SK-N-SH treated with all-trans-retinoic acid at 6 μM for 48 hours (cell line): Measurements from ENCODE around the gene PLA2R1.

Source experiments
- ATAC-seq: fragments of 200-7000 bp; cut with Tn5 transposase; 3 replicates; pipeline ENCODE4 v1.9.1; 2020; ENCODE audit warnings: mild to moderate bottlenecking, moderate library complexity
- ARNTL ChIP-seq: fragments of 450-650 bp; formaldehyde crosslinking; IDR thresholded peaks from 2 replicates; pipeline ENCODE4 v1.5.0; 2020; ENCODE audit warnings: low read depth, mild to moderate bottlenecking, moderate library complexity, borderline replicate concordance
- BACH2 ChIP-seq: fragments of 250-450 bp; sonication (Bioruptor Pico); IDR thresholded peaks from 2 replicates; pipeline ENCODE4 v1.9.0; 2021; ENCODE audit warnings: mild to moderate bottlenecking, borderline replicate concordance
- CSDC2 ChIP-seq: fragments of 250-450 bp; sonication (Bioruptor Pico); IDR thresholded peaks from 2 replicates; pipeline ENCODE4 v1.5.0; 2020; ENCODE audit warnings: mild to moderate bottlenecking, moderate library complexity
- CSRNP3 ChIP-seq: fragments of 250-450 bp; sonication (Bioruptor Pico); IDR thresholded peaks from 2 replicates; pipeline ENCODE4 v1.5.1; 2021; ENCODE audit warnings: mild to moderate bottlenecking, moderate library complexity
- ESRRG ChIP-seq: fragments of 250-450 bp; sonication (Bioruptor Pico); IDR thresholded peaks from 2 replicates; pipeline ENCODE4 v1.6.1; 2021; ENCODE audit warnings: mild to moderate bottlenecking
- GLIS3 ChIP-seq: fragments of 250-450 bp; sonication (Bioruptor Pico); IDR thresholded peaks from 2 replicates; pipeline ENCODE4 v1.5.0; 2020; ENCODE audit warnings: mild to moderate bottlenecking, moderate library complexity
- ISL1 ChIP-seq: fragments of 250-450 bp; sonication (Bioruptor Pico); IDR thresholded peaks from 2 replicates; pipeline ENCODE4 v2.1.2; 2022; ENCODE audit warnings: mild to moderate bottlenecking, moderate library complexity
- OSR1 ChIP-seq: fragments of 250-450 bp; sonication (Bioruptor Pico); IDR thresholded peaks from 2 replicates; pipeline ENCODE4 v1.8.0; 2022; ENCODE audit warnings: moderate library complexity, mild to moderate bottlenecking, inconsistent platforms
- PATZ1 ChIP-seq: fragments of 250-450 bp; sonication (Bioruptor Pico); IDR thresholded peaks from 2 replicates; pipeline ENCODE4 v1.8.0; 2020; ENCODE audit warnings: mild to moderate bottlenecking, moderate library complexity, borderline replicate concordance
- PPARA ChIP-seq: fragments of 250-450 bp; sonication (Bioruptor Pico); IDR thresholded peaks from 2 replicates; pipeline ENCODE4 v1.5.0; 2020; ENCODE audit warnings: mild to moderate bottlenecking, borderline replicate concordance
- RARB ChIP-seq: fragments of 250-450 bp; sonication (Bioruptor Pico); IDR thresholded peaks from 2 replicates; pipeline ENCODE4 v1.8.0; 2021; ENCODE audit warnings: mild to moderate bottlenecking, moderate library complexity
- SNAI2 ChIP-seq: fragments of 250-450 bp; sonication (Bioruptor Pico); IDR thresholded peaks from 2 replicates; pipeline ENCODE4 v1.5.0; 2020; ENCODE audit warnings: mild to moderate bottlenecking, moderate library complexity
- TCF4 ChIP-seq: fragments of 250-450 bp; sonication (Bioruptor Pico); IDR thresholded peaks from 2 replicates; pipeline ENCODE4 v1.8.0; 2021; ENCODE audit warnings: mild to moderate bottlenecking, moderate library complexity, borderline replicate concordance
- TOX ChIP-seq: fragments of 250-450 bp; sonication (Bioruptor Pico); IDR thresholded peaks from 2 replicates; pipeline ENCODE4 v1.8.0; 2021; ENCODE audit warnings: mild to moderate bottlenecking, moderate library complexity, borderline replicate concordance
- ZC3H10 ChIP-seq: fragments of 250-450 bp; sonication (Bioruptor Pico); IDR thresholded peaks from 2 replicates; pipeline ENCODE4 v1.5.1; 2021; ENCODE audit warnings: mild to moderate bottlenecking, moderate library complexity
- ZFP3 ChIP-seq: fragments of 250-450 bp; sonication (Bioruptor Pico); IDR thresholded peaks from 2 replicates; pipeline ENCODE4 v1.5.0; 2020; ENCODE audit warnings: mild to moderate bottlenecking, moderate library complexity
- ZFP30 ChIP-seq: fragments of 450-650 bp; formaldehyde crosslinking; IDR thresholded peaks from 2 replicates; pipeline ENCODE4 v1.5.0; 2022; ENCODE audit warnings: mild to moderate bottlenecking, moderate library complexity
- ZNF565 ChIP-seq: fragments of 450-650 bp; formaldehyde crosslinking; conservative IDR thresholded peaks from 2 replicates; pipeline ENCODE4 v1.5.0; 2020; ENCODE audit warnings: low read depth, mild to moderate bottlenecking, moderate library complexity
- ZNF70 ChIP-seq: fragments of 450-650 bp; formaldehyde crosslinking; IDR thresholded peaks from 2 replicates; pipeline ENCODE4 v1.5.0; 2020; ENCODE audit warnings: mild to moderate bottlenecking, moderate library complexity
- ZNF8 ChIP-seq: fragments of 450-650 bp; formaldehyde crosslinking; IDR thresholded peaks from 2 replicates; pipeline ENCODE4 v1.5.0; 2020; ENCODE audit warnings: mild to moderate bottlenecking, moderate library complexity
- TF ChIP-seq, protein P1 (sequence below): fragments of 250-450 bp; sonication (Bioruptor Pico); IDR thresholded peaks from 2 replicates; pipeline ENCODE4 v1.5.1; 2020; ENCODE audit warnings: low read depth, mild to moderate bottlenecking, moderate library complexity
- TF ChIP-seq, protein P2 (sequence below): fragments of 250-450 bp; sonication (Bioruptor Pico); IDR thresholded peaks from 2 replicates; pipeline ENCODE4 v1.5.0; 2020; ENCODE audit warnings: mild to moderate bottlenecking, moderate library complexity

PLA2R1 gene

DNA sequence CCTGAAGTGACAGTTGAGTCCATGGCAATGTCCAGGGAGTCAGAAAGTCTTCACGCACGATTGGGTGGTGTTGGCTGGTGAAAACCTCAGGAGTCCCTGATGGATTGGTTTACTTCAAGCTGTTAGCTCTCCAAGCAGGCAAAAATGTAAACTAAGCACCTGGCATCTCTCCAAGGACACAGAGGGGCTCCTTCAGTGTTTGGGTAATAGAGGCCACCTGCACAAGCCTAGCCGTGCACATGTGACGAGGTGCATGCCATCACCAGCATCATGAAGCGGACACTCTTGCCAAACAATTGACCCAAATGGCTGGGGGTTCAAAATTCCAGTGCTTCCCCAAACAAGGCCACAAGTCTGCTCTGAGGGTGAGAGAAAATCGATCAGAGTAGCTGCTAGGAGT is 159.7 kb downstream of the PLA2R1 start (continued):
- TF ChIP-seq ZFP30 (no peak), BACH2 (CRISPR knock-in tag) (no peak)

DNA sequence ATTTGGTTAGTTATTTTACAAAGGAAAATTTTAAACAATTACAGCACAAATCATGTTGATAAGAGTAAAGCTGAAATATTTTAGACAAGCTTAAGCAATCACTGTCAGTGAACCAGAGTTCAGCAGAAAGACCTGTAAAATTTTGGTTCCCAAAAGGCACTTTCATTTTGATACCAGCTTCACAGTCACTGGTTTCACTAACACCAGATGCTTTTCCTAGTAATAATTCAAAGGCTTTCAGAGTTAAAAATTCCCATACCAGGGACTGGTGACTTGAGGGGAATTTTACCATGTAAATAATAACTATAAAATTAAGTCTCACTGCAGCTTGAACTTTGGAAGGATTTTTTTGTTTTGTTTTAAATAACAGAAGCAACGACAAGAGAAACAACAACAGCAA is 162.1 kb downstream of the PLA2R1 start:
- no peak for ATAC-seq
- TF ChIP-seq ZC3H10, result no peak
- TF ChIP-seq CSRNP3, result no peak
- no peak for TF ChIP-seq ZFP3 (CRISPR knock-in tag)
- no peak for TF ChIP-seq ESRRG (CRISPR knock-in tag)
- TF ChIP-seq PATZ1, result no peak
- no peak for TF ChIP-seq OSR1 (CRISPR knock-in tag)
- TF ChIP-seq ISL1, result peak; percentile 34; the same call in 1 of the 2 replicates
- no peak for TF ChIP-seq GLIS3 (CRISPR knock-in tag)
- no peak for TF ChIP-seq TOX (CRISPR knock-in tag)

DNA sequence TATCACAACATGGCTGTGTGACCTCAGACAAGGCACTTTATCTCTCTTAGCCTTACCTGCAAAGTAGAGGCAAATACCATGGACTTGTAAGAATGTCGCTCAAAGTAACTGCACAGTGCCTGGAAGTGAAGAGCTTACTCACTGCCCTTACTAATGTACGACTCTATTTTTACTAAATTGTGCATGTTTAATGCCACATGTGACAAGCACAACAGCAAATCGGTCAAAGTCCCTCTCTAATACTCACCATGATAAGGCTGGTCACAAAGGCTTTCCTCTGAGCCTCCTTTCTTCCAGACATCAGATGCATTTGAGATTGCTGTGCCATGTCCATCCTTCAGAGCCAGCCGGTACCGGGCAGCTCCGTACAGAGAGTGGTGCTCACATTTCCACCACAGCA is 164.0 kb downstream of the PLA2R1 start:
- TF ChIP-seq ZFP30 (no peak), OSR1 (CRISPR knock-in tag) (no peak), ARNTL (CRISPR knock-in tag) (no peak), GLIS3 (CRISPR knock-in tag) (no peak), CSRNP3 (no peak), ZNF70 (CRISPR knock-in tag) (no peak), RARB (CRISPR knock-in tag) (no peak), ESRRG (CRISPR knock-in tag) (no peak), SNAI2 (CRISPR knock-in tag) (no peak), ZNF8 (CRISPR knock-in tag) (no peak), CSDC2 (CRISPR knock-in tag) (no peak), ZC3H10 (no peak), ISL1 (no peak), TOX (CRISPR knock-in tag) (no peak), TCF4 (no peak), ZNF565 (no peak)
- TF ChIP-seq, protein P1, sequence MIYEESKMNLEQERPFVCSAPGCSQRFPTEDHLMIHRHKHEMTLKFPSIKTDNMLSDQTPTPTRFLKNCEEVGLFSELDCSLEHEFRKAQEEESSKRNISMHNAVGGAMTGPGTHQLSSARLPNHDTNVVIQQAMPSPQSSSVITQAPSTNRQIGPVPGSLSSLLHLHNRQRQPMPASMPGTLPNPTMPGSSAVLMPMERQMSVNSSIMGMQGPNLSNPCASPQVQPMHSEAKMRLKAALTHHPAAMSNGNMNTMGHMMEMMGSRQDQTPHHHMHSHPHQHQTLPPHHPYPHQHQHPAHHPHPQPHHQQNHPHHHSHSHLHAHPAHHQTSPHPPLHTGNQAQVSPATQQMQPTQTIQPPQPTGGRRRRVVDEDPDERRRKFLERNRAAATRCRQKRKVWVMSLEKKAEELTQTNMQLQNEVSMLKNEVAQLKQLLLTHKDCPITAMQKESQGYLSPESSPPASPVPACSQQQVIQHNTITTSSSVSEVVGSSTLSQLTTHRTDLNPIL (CRISPR knock-in tag), result no peak
- ATAC-seq, result no peak

GRCh38 chr2:159897720-159898119 is 164.7 kb downstream of the PLA2R1 start:
- TF ChIP-seq, protein P2, sequence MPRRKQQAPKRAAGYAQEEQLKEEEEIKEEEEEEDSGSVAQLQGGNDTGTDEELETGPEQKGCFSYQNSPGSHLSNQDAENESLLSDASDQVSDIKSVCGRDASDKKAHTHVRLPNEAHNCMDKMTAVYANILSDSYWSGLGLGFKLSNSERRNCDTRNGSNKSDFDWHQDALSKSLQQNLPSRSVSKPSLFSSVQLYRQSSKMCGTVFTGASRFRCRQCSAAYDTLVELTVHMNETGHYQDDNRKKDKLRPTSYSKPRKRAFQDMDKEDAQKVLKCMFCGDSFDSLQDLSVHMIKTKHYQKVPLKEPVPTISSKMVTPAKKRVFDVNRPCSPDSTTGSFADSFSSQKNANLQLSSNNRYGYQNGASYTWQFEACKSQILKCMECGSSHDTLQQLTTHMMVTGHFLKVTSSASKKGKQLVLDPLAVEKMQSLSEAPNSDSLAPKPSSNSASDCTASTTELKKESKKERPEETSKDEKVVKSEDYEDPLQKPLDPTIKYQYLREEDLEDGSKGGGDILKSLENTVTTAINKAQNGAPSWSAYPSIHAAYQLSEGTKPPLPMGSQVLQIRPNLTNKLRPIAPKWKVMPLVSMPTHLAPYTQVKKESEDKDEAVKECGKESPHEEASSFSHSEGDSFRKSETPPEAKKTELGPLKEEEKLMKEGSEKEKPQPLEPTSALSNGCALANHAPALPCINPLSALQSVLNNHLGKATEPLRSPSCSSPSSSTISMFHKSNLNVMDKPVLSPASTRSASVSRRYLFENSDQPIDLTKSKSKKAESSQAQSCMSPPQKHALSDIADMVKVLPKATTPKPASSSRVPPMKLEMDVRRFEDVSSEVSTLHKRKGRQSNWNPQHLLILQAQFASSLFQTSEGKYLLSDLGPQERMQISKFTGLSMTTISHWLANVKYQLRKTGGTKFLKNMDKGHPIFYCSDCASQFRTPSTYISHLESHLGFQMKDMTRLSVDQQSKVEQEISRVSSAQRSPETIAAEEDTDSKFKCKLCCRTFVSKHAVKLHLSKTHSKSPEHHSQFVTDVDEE (CRISPR knock-in tag), result no peak
- TF ChIP-seq ZNF8 (CRISPR knock-in tag) (no peak), PATZ1 (no peak), ZFP3 (CRISPR knock-in tag) (no peak), SNAI2 (CRISPR knock-in tag) (no peak), RARB (CRISPR knock-in tag) (no peak), ZC3H10 (no peak), TOX (CRISPR knock-in tag) (no peak), ARNTL (CRISPR knock-in tag) (no peak), PPARA (CRISPR knock-in tag) (no peak), CSDC2 (CRISPR knock-in tag) (no peak)
- ATAC-seq, result no peak
